ENCODE results near the gene SLC25A22.
A peak's percentile ranks its signal among the peaks of the same experiment; 100 is the strongest.

The SLC25A22 gene

DNA sequence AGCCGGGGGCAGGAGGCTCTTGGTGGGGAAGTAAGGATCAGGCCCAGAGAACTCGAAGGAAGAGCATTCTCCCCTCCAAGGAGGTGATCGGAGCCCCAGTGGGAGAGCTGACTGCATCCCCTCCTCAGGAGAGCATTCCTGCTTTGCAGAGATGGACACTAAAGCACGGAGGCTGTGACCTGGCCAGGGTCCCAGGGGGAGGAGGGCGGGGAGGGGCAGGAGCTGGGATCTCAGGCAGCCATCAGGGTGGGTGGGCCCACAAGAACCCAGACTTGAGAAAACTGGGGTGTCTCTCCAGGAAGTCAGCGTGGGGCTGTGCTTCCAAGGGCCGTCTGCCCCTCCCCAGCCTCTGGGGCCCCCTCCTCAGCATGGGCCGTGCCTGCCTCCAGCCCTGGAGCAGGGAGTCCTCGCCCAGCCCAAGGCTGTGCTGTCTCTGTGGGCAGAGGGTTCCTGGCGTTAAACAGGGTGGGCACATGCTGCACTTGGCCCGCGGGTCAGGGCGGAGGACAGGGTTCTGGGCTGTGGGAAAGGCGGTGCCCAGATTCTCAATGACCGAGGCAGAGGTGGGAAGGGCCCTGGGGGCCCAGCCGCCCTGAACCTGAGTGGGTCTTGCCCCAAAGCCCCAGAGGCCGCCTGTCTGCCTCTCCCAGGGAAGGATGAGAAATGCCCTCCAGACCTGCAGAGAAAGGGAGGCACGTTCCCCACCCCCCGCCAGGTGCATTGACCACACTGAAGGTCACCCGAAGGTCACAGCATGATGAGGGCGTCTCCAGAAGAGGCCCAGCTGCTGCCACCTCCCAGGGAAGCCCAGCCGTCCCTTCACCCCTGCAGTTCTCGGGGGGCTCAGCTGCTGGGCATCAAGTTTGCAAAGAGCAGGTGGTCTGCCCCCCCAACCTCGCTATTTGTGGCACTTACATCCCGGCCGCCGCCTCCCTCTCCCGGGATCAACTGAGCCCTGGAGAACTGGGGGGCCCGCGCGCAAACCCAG lies 8.8 kb downstream of the SLC25A22 start:
- no peak for DNase-seq

DNA sequence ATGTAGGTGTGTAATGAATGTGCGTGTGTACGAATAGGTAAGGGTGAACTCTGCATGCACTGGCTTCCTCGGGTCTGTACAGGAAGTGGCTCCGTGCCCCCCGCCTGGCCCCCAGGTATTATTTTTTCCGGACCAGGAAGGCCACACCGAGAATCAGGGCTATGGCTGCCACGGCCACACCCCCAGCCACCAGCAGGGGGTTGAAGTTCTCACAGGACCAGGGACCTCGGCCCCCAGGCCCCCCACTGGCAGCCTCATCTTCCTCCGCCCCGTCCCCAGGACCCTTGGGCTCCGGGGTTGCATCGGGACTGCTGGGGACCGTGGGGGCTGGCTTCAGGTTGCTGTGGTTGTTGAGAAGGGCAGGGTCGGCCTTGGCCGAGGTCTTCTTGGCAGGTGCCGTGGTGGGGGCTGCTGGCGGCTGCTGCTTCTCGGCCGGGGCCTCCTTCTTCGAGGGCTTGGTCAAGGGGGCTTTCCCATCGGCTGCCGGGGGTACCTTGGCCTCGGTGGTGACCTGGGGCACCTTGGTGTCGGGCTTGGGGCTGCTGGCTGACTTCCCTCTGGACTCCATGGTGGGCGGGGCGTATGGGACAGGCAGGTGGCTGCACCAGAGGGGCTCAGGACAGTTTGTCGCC lies 10.0 kb downstream of the SLC25A22 start:
- no peak for DNase-seq

- no peak for DNase-seq
Measured at GRCh38 chr11:787084-787675, 10.9 kb downstream of the SLC25A22 start.

DNA sequence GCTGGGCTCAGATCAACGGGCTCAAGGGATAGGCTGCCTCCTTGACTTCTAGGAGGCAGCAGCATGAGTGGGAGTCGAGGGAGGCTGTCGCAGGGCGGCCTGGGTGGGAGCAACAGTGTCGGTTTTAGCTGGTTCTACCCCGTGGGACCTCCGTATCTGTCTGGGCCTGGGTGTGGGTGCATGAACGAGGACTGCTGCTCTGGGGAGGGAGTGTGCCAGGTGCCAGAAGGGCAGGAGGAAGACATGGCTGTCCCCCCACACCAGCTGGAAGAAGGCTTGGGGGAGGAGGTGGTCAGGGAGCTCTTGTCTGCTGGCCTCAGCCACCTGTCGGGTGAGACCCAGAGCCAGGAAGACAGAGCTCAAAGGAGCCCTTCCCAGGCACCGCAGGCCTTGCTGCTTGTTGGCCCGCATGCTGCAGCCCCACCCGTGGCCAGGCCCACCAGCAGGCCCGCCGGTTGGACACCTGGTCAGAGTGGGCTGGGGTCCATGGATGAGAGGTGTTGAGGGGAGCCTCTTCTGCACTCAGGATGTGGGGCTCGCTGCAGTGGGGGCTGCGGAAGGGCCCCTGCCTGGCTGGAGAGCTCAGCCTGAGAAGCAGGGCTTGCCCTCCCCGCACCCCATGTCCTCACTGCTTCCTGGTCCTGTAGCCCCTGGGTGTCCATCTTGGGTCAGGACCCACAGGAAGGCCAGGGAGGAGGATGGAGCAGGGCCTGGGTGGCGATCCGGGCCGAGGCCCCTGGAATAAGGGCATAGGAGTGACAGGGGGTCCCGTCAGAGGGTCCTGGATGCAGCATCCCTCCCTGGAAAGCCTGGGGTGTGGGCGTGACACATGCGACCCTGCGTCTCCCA lies 11.6 kb downstream of the SLC25A22 start:
- no peak for DNase-seq

DNA sequence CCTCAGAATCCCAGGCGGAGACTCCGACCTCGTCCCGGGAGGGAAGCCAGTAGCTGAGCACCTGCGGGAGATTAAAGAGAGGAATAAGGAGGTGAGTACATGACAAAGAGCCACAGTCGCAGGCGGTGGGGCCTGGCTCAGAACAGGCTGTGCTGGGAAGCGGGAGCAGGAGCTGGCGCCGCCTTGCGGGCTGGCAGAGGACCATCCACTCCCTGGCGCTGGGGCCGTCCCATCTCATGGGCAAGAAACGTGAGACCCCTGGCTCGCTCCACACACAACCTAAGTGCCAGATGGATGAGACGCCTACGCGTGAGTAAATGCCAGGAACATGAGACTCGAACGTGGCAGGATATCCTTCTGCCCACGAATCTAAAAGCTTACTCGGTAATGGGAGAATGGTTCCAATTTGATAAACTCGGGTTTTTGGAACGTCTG lies 14.5 kb downstream of the SLC25A22 start:
- peak in 1 of 2 donors; percentile 52 for DNase-seq

GRCh38 chr11:782264-783174 lies 15.6 kb downstream of the SLC25A22 start:
- no peak for DNase-seq

GRCh38 chr11:779955-780532 lies 18.0 kb downstream of the SLC25A22 start:
- DNase-seq = no peak

- DNase-seq = no peak
Measured at GRCh38 chr11:778976-779954, 18.8 kb downstream of the SLC25A22 start.

GRCh38 chr11:777288-778255 lies 20.5 kb downstream of the SLC25A22 start, which contains the start of gene GATD1:
Gene GATD1, minus strand, starts transcription at chr11:777487. Its CDS starts 25 bp downstream, at chr11:777462.
- DNase-seq = peak; percentile 90 to 93

DNA sequence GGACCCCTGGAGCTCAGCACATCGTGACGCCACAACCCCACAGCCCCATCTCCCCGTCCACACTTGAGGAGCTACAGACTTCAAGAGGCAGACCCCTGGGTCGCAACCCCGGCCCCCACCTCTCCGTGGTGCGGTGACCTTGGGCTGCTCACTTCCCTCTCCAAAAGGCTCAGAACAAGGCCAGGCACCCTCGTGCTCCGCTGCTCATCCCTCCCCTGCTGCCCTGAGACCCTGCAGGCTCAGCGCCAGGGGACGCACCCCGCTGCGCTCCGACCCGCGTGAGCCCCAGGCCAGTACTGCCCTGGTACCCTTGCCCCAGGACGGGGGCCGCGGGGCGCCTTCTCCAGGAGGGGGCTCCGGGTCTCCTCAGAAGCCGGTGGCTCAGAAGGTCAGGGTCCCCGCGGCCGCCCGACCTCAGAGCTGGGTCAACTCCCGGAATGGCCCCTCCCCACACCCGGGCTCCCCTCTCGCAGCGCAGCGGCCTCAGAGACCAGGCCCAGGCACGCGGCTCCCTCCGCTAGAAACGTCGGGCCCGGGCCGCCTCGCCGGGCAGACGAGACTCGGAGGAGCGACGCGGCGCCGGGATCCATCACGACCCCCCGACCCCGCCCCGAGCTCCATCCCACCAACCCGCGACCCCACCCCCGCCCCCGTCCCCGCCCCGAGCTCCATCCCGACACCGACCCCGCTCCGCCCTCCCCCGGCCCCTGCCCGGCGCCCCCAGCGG lies 21.4 kb downstream of the SLC25A22 start:
- peak; percentile 13 to 50 for DNase-seq

DNA sequence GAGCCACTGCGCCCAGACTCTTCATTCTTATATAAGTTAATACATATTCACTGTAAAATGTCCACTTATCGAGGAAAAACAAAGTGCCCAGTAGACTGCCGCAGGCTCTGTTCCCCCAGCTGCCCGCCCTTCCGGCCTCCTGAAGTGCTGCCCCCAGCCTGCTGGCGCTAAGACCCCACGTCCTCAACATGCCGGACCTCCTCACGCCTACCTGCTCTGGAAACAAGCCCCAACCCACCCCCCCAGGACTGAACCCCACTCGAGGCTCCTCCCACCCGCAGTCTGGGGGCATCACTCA lies 21.9 kb downstream of the SLC25A22 start:
- no peak for DNase-seq

DNA sequence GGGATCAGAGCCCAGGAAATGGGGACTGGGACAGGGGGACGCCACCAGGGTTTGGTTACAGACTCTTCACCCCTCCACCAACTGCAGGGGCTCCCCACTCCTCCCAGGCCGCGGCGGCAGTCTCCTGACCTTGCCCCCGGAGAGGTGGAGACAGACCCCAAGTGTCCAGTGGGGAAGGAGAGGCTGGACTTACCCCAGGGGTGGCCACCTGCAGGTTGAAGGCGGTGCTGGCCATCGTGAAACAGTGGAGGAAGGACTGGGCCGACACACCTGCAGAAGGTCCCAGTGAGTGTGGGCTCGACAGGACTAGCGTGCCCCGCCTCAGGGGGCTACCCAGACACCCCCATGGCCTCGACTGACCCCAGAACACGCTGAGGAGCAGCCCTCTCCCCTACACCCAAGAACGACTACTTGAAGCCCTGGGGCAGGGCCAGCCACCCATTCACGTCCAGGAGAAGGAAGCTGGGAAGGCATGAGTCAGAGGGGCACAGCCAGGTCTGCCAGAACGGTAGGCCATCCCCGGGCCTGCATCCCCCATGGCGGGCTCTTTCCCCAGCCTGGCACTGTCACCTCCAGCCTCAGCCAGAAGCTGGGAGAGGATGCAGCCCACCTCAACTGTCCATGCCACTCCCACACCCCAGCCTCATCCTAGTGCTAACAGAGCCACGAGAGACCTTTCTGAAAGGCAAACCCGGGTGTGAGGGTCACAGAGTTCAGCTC lies 23.0 kb downstream of the SLC25A22 start:
- DNase-seq = no peak

- no peak for DNase-seq
Measured at GRCh38 chr11:773830-774229, 24.3 kb downstream of the SLC25A22 start.

GRCh38 chr11:773425-773824 lies 24.7 kb downstream of the SLC25A22 start:
- no peak for DNase-seq

DNA sequence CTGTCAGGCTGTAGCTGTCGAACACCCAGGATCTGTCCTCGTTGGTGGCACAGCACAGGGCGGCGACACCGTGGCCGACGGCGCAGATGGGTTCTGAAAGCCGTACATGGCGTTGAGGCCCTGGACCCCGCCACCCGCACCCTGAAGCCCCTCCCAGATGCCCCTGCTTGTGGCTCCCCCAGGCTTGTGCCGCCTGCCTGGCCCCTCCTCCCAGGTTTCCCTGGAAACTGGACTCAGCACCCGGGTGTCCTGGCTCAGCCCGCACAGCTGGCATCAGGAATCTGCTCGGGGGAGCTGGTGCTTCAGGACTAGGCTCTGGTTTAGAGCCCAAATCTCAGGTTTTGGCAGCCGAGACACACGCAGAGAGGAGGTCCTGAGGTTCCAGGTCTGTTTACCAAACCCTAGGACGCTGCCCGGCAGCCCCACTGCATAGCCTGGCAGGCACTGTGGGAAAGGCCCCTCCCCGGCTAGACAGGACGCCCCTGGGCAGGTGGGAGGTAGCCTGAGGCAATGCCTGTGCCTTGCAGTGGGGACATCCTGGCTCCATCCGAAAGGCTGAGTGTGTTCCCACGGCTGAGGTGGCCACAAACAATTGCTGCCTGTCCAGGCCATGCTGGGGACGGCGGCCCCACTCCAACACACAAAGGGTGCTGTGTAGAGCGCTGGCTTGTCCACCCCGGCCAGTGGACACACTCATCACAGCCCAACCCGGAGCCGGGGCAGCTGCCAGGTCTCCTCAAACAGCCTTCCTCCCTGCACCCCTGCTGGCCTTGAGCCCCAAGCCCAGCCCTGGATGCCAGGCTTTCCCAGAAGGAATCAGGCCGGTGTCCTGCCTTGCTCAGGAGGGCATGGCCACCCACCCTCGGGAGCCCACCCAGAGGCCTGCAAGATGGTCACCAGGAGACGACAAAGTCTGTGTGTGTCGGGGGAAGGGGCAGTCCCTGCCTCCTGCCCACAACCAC lies 25.4 kb downstream of the SLC25A22 start:
- DNase-seq = no peak

Measured in inflammatory macrophage (primary cell).